Measurements from ENCODE around the gene RAI1.

RAI1 gene

GRCh38 chr17:17837966-17838962 lies 157.0 kb downstream of the RAI1 start:
- H3K4ac ChIP-seq (ENCODE audit: low read length): peak overlapping the region; percentile 84
- H3K9ac ChIP-seq (ENCODE audit: low read depth, low read length, poor library complexity): no peak overlapping the region
- H4K91ac ChIP-seq (ENCODE audit: low read depth, low read length, poor library complexity): no peak overlapping the region
- H3K79me1 ChIP-seq (ENCODE audit: low read depth, low read length): peaks cover 4% of the 10 kb centered on the region
- no peak overlapping the region for H3K4me3 ChIP-seq (ENCODE audit: low read length in 2 of 2)
- H2AFZ ChIP-seq (ENCODE audit: low read length): no peak overlapping the region
- WGBS, 2 donors (ENCODE audit: extremely low coverage in 2 of 2, insufficient read length in 2 of 2, insufficient replicate concordance in 1 of 2): no CpG with 5 or more reads among the region's 11 CpGs
- peak overlapping the region; percentile 62 for H2BK15ac ChIP-seq (ENCODE audit: low read length)
- H2BK5ac ChIP-seq (ENCODE audit: low read length): peak overlapping the region; percentile 100
- DNase-seq (ENCODE audit: low spot score): no peak
- no peak overlapping the region for H4K8ac ChIP-seq (ENCODE audit: low read depth, low read length)
- H2AK5ac ChIP-seq (ENCODE audit: low read depth, low read length): peak overlapping the region; percentile 75
- H3K4me1 ChIP-seq (ENCODE audit: control insufficient read depth in 2 of 2, insufficient read depth in 1 of 2, low read depth in 1 of 2, low read length in 2 of 2): peaks cover 33 to 43% of the 10 kb centered on the region in 2 donors
- H3K14ac ChIP-seq (ENCODE audit: low read length): no peak overlapping the region
- peaks cover 0 to 3% (median 0%) of the 10 kb centered on the region in 3 experiments for H3K27me3 ChIP-seq (ENCODE audit: control insufficient read depth in 3 of 3, insufficient read depth in 3 of 3, low read depth in 1 of 3, low read length in 3 of 3)
- peak overlapping the region; percentile 73 for H3K27ac ChIP-seq (replicated peaks; ENCODE audit: low read length)
- peaks cover 0 to 3% of the 10 kb centered on the region in 2 donors for H3K36me3 ChIP-seq (replicated peaks in 1 of 2; ENCODE audit: control insufficient read depth in 2 of 2, insufficient read depth in 2 of 2, low read length in 2 of 2)
- H3K9me3 ChIP-seq (replicated peaks in 1 of 2; ENCODE audit: control insufficient read depth in 2 of 2, insufficient read depth in 1 of 2, low read depth in 1 of 2, low read length in 2 of 2): no peaks in the 10 kb centered on the region
- H2BK12ac ChIP-seq (ENCODE audit: low read length): no peak overlapping the region
- peak overlapping the region; percentile 86 for H3K18ac ChIP-seq (ENCODE audit: low read length)
- no peak overlapping the region for H3K23ac ChIP-seq (ENCODE audit: low read depth, low read length, poor library complexity)
- no peak overlapping the region for H3K4me2 ChIP-seq (ENCODE audit: insufficient read depth, low read length, poor library complexity, severe bottlenecking)
- peak overlapping the region; percentile 8 for H2BK120ac ChIP-seq (ENCODE audit: low read depth, low read length)

- no CpG with 5 or more reads among the region's 71 CpGs for WGBS, 2 donors (ENCODE audit: extremely low coverage in 2 of 2, insufficient read length in 2 of 2, insufficient replicate concordance in 1 of 2)
- H3K27me3 ChIP-seq (ENCODE audit: control insufficient read depth in 3 of 3, insufficient read depth in 3 of 3, low read depth in 1 of 3, low read length in 3 of 3): peaks cover 0 to 3% (median 0%) of the 10 kb centered on the region in 3 experiments
- peak overlapping the region; percentile 46 for H2AFZ ChIP-seq (ENCODE audit: low read length)
- H4K91ac ChIP-seq (ENCODE audit: low read depth, low read length, poor library complexity): peak overlapping the region; percentile 98
- H2AK5ac ChIP-seq (ENCODE audit: low read depth, low read length): peak overlapping the region; percentile 98
- peak overlapping the region; percentile 56 for H2BK120ac ChIP-seq (ENCODE audit: low read depth, low read length)
- peak overlapping the region; percentile 81 for H3K9ac ChIP-seq (ENCODE audit: low read depth, low read length, poor library complexity)
- H2BK12ac ChIP-seq (ENCODE audit: low read length): peak overlapping the region; percentile 88
- no peak overlapping the region for H3K14ac ChIP-seq (ENCODE audit: low read length)
- peak overlapping the region; percentile 80 for H3K4me2 ChIP-seq (ENCODE audit: insufficient read depth, low read length, poor library complexity, severe bottlenecking)
- DNase-seq (ENCODE audit: low spot score): peak; percentile 83
- H2BK15ac ChIP-seq (ENCODE audit: low read length): peak overlapping the region; percentile 81
- H3K4me3 ChIP-seq (ENCODE audit: low read length in 2 of 2): peak overlapping the region in 1 of 2 donors; percentile 73
- H3K23ac ChIP-seq (ENCODE audit: low read depth, low read length, poor library complexity): peak overlapping the region; percentile 82
- peak overlapping the region; percentile 100 for H3K18ac ChIP-seq (ENCODE audit: low read length)
- H3K9me3 ChIP-seq (replicated peaks in 1 of 2; ENCODE audit: control insufficient read depth in 2 of 2, insufficient read depth in 1 of 2, low read depth in 1 of 2, low read length in 2 of 2): no peaks in the 10 kb centered on the region
- H4K8ac ChIP-seq (ENCODE audit: low read depth, low read length): peak overlapping the region; percentile 98
- peak overlapping the region; percentile 84 for H3K27ac ChIP-seq (replicated peaks; ENCODE audit: low read length)
- peak overlapping the region; percentile 84 for H2BK5ac ChIP-seq (ENCODE audit: low read length)
- H3K4me1 ChIP-seq (ENCODE audit: control insufficient read depth in 2 of 2, insufficient read depth in 1 of 2, low read depth in 1 of 2, low read length in 2 of 2): peaks cover 33 to 42% of the 10 kb centered on the region in 2 donors
- H3K79me1 ChIP-seq (ENCODE audit: low read depth, low read length): peaks cover 3% of the 10 kb centered on the region
- peaks cover 0 to 2% of the 10 kb centered on the region in 2 donors for H3K36me3 ChIP-seq (replicated peaks in 1 of 2; ENCODE audit: control insufficient read depth in 2 of 2, insufficient read depth in 2 of 2, low read length in 2 of 2)
- peak overlapping the region; percentile 99 for H3K4ac ChIP-seq (ENCODE audit: low read length)
These were observed 158.8 kb downstream of the RAI1 start for GRCh38 chr17:17839791-17840707.

- Histone ChIP-seq H2BK5ac (ENCODE audit: low read length) (peak overlapping the region; percentile 84), H2BK15ac (ENCODE audit: low read length) (peak overlapping the region; percentile 81)
- no peak for DNase-seq (ENCODE audit: low spot score)
These were observed 159.7 kb downstream of the RAI1 start for GRCh38 chr17:17840751-17841591.

More at GRCh38 chr17:17840751-17841591, 159.7 kb downstream of the RAI1 start:
- Histone ChIP-seq H3K18ac (ENCODE audit: low read length) (peak overlapping the region; percentile 49), H2BK12ac (ENCODE audit: low read length) (peak overlapping the region; percentile 35), H3K27ac (replicated peaks; ENCODE audit: low read length) (peak overlapping the region; percentile 84), H2AFZ (ENCODE audit: low read length) (peak overlapping the region; percentile 5), H3K4ac (ENCODE audit: low read length) (peak overlapping the region; percentile 99), H2AK5ac (ENCODE audit: low read depth, low read length) (peak overlapping the region; percentile 98), H3K4me2 (ENCODE audit: insufficient read depth, low read length, poor library complexity, severe bottlenecking) (peak overlapping the region; percentile 80), H2BK120ac (ENCODE audit: low read depth, low read length) (peak overlapping the region; percentile 56), H4K91ac (ENCODE audit: low read depth, low read length, poor library complexity) (no peak overlapping the region), H3K9me3 (replicated peaks in 1 of 2; ENCODE audit: control insufficient read depth in 2 of 2, insufficient read depth in 1 of 2, low read depth in 1 of 2, low read length in 2 of 2) (no peaks in the 10 kb centered on the region), H3K9ac (ENCODE audit: low read depth, low read length, poor library complexity) (no peak overlapping the region), H3K23ac (ENCODE audit: low read depth, low read length, poor library complexity) (peak overlapping the region; percentile 82), H3K4me1 (ENCODE audit: control insufficient read depth in 2 of 2, insufficient read depth in 1 of 2, low read depth in 1 of 2, low read length in 2 of 2) (peaks cover 26 to 35% of the 10 kb centered on the region in 2 donors), H3K4me3 (ENCODE audit: low read length in 2 of 2) (no peak overlapping the region), H3K36me3 (replicated peaks in 1 of 2; ENCODE audit: control insufficient read depth in 2 of 2, insufficient read depth in 2 of 2, low read length in 2 of 2) (no peaks in the 10 kb centered on the region), H3K14ac (ENCODE audit: low read length) (no peak overlapping the region), H4K8ac (ENCODE audit: low read depth, low read length) (peak overlapping the region; percentile 94), H3K79me1 (ENCODE audit: low read depth, low read length) (no peaks in the 10 kb centered on the region), H3K27me3 (ENCODE audit: control insufficient read depth in 3 of 3, insufficient read depth in 3 of 3, low read depth in 1 of 3, low read length in 3 of 3) (peaks cover 0 to 3% (median 0%) of the 10 kb centered on the region in 3 experiments)
- no CpG with 5 or more reads among the region's 7 CpGs for WGBS, 2 donors (ENCODE audit: extremely low coverage in 2 of 2, insufficient read length in 2 of 2, insufficient replicate concordance in 1 of 2)

Measured in neuronal stem cell (in vitro differentiated cells).